A549 (cell line): ENCODE results near the gene INF2.

ENCODE experiments used
- POLR2A ChIP-seq: IDR thresholded peaks from 2 replicates; pipeline ENCODE4 v1.6.1; 2012; ENCODE audit warnings: mild to moderate bottlenecking, low read length
- TF ChIP-seq, protein P1 (sequence below): fragments of >200 bp; sonication (Bioruptor Twin); formaldehyde crosslinking; IDR thresholded peaks from 3 replicates; pipeline ENCODE4 v1.5.1; 2016

DNA sequence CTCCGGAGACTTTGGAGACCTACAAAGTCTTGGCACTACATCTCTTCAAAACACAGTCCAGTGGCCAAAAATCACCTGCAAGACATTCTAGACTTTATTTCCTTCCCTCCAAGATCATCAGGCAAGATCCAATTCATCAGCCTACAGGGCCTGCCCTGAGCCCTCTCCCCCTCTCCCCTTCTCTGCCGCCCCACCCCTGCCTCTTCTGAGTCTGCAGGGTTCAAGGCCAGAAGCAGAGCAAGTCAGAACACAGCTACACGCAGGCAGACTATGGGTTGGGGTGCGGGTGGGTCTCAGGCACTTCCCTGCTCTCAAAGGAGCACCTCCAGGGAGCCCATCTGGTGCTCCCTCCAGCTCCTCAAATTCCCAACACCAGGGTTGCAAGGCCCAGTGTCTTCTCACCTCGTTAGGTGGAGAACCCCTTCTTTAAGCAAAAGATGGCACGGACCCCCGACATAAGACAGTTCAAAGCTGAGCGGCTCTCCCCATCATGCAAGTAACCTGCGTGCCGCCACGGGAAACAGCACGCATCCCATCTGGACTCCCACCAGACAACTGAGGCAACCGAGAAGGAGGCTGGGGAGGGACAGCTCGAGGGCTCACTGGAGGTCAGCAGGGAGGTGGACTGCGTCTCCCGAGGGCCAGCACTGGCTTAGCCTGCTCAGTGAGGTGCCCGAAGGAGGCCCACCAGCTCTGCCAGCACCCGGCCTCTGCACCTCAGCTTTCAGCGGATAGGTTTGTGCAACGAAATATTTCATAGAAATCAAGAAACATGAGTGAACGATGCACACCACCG lies 5.6 kb upstream of the INF2 start:
- TF ChIP-seq POLR2A = no peak
- TF ChIP-seq, protein P1, sequence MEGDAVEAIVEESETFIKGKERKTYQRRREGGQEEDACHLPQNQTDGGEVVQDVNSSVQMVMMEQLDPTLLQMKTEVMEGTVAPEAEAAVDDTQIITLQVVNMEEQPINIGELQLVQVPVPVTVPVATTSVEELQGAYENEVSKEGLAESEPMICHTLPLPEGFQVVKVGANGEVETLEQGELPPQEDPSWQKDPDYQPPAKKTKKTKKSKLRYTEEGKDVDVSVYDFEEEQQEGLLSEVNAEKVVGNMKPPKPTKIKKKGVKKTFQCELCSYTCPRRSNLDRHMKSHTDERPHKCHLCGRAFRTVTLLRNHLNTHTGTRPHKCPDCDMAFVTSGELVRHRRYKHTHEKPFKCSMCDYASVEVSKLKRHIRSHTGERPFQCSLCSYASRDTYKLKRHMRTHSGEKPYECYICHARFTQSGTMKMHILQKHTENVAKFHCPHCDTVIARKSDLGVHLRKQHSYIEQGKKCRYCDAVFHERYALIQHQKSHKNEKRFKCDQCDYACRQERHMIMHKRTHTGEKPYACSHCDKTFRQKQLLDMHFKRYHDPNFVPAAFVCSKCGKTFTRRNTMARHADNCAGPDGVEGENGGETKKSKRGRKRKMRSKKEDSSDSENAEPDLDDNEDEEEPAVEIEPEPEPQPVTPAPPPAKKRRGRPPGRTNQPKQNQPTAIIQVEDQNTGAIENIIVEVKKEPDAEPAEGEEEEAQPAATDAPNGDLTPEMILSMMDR = no peak
